GM19372 (cell line): Measurements from ENCODE around the gene MLIP.
"Not testable (repeated sequence)": the region's sequence is repeated elsewhere in the genome, so short reads cannot be mapped to it uniquely, and the experiment has no call there.

Experiments used
- ATAC-seq: cut with Tn5 transposase; IDR thresholded peaks from one replicate; pipeline ENCODE4 v1.9.1; 2021; ENCODE audit warnings: mild to moderate bottlenecking, low read depth, moderate library complexity; ENCODE audit not compliant: unreplicated experiment

MLIP gene

DNA sequence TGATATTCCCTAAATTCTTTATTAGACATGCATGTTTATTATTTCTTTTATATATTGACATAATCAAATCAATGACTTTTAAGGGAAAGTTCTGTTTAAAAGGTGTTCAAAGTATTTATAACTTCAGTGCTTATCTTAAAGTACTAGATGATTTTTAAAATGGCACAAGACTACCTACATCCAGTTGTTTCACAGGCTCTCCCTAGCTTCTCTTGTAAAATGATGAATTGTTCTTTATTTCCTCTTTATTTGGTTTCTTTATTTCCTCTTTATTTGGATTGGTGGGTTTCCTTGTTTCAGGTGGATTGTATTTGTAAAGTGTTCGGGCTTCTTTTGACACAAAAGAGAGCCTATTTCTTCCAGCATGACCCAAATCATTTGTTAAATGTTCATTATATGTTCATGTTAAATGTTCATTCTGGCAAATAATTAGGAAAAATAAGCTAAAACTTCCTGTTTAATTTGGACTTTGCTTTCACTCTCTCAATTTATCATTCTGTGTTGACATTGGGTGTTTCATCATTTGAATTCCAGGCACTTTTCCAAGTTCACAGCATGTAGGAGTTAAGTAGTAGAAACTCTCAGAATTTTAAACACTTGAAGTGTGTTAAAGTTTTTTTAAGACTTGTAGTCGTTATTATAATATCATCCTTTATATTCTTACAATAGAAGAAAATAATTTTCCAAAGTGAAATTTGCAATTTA is 24.6 kb downstream of the MLIP start:
- no peak for ATAC-seq

DNA sequence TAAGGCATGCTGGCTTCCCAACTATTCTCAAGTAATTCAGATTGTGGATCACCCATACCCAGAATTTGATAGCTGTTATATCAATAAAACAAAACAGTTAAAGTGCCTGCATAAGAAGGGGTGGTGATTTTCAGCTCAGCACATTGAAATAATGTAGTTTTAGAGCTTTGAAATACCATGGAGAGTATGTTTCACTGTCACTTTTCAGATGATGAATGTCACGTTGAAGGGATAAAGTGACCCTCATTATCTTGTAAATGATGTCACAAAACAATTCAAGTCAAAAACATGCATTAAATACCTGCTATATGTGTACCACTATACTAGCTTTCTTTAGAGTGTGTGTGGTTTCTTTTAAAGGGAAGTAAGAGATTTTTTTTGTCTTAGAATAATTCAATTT is 27.6 kb downstream of the MLIP start:
- no peak for ATAC-seq

DNA sequence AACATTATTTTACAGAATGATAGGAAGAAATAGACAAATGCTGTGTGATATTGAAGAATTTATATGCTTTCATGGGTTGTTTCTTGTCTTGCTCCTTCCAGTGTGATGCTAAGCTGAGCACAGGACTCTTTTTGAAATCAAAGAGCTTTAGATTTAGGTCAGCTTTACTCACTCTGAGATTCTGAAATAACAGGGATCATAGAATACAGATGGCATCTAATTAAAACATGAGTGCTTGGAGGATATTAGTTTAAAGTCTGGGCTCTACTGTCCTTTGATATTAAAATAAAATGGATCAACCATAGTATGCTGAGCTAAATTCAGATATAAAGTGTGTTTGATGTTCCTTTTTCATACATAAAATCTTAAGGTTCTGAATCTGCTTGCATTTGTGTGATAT is 29.6 kb downstream of the MLIP start:
- no peak for ATAC-seq

DNA sequence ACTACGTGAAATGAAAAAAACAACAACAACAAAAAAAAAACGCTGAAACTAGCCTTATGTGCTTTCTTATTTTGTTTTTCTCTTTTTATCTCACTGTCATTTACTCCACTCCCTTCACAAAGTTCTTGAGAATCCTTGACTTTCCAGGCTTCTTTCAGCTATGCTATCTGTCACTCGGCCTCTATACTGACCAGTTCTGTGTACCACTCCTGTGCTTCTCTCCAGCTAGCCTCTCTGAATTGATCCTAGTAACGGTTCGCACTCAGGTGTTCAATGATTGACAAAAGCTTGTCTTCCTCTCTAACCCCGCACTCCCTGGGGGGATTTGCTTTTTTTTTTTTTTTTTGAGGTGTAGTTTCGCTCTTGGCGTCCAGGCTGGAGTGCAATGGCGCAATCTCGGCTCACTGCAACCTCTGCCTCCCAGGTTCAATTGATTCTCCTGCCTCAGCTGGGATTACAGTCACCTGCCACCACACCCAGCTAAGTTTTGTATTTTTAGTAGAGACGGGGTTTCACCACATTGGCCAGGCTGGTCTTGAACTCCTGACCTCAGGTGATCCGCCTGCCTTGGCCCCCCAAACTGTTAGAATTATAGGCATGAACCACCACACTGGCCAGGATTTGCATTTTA is 31.8 kb downstream of the MLIP start:
- ATAC-seq = no peak

DNA sequence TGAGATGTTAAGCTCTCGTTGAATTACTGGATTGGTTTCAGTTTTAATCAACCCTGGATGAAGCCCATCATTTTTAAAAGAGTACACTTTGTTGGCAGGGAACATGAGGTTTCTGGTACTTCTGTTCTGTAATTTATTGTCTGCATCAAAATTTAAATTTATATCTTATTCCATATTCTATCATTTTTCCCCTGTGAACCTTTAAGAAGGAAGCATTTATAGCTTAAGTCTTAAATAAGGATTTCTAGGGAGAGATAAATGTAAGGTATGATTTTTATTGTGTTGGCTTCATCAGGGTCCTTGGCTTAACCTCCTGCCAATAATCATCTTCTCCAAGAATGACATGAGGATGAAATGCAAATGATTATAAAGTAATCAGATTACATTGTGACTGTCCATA is 40.6 kb downstream of the MLIP start:
- ATAC-seq = no peak

DNA sequence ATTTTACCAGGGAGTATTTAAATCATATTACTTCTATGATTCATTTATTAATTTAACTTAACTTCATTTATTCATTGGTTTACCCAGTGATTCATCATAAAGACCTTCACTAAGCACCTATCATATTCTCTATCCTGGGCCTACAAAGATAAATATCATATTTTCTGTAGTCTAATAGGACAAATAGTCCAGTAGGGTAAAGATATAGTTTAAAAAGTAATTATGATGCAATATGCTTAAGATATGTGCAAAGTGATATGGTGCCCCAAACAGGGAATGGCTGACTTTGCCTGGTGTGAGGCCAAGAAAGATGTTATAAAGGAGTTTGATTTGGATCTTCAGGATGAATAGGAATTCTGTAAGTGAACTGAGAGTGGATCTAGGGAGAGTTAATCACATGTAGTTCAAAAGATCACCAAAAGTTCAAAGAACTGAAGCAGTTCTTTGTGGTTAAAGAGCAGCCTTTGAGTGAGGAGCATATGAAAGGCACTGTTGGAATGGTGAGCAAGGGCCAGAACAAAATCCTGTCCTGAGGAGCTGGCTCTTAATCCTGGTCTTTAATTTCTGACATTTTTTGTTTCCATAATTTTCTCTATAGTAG is 45.5 kb downstream of the MLIP start:
- no peak for ATAC-seq

DNA sequence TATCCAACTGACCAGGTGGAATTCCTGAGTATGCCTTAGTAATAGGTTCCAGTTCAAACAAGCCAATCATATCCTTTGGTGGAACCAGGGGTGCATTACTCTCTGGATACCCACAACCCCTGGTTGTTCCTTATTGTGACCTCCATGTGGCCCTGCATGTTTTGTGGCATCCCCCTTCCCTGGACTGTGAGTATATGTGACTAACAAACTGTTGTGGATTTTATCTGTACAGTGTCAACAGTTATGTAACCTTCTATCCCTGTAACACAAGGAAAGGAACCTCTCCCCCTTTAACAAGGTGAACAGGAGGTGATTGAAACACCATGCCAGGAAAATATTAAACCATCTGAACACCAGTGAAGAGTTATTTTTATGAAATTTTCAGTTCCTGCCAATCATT is 46.2 kb downstream of the MLIP start:
- ATAC-seq = no peak

DNA sequence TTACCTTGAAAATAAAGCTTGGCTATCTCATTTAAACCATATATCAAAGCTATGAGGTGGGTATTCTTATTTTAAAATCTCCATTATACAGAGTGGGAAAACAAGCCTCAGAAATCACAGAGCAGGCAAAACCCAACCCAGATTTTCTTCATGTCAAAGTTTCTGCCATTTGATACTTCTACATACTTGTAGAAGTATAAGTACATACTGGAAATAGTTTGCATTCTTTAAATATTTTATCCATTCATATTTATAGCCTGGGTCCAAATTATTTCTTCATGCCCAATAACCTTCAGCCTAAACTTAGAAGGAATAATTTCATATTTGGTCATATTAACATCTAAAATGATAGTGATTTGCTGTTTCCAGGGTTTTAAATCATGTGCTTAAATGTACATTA is 61.8 kb downstream of the MLIP start:
- no peak for ATAC-seq

DNA sequence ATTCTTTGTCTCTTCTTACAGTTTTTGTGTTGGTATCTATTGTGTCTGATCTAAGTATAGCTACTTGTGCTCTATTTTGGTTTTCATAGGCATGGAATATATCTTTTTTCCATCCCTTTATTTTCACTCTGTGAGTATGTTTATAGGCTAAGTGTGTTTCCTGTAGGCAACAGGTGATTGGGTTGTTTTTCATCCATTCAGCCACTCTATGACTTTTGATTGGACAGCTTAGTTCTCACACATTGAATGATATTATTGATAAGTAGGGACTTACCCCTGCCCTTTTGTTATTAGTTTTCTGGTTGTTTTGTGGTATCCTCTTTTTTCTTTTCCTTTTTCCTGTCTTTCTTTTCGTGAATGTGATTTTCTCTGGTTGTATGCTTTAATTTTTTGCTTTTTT is 67.9 kb downstream of the MLIP start:
- ATAC-seq = no peak

DNA sequence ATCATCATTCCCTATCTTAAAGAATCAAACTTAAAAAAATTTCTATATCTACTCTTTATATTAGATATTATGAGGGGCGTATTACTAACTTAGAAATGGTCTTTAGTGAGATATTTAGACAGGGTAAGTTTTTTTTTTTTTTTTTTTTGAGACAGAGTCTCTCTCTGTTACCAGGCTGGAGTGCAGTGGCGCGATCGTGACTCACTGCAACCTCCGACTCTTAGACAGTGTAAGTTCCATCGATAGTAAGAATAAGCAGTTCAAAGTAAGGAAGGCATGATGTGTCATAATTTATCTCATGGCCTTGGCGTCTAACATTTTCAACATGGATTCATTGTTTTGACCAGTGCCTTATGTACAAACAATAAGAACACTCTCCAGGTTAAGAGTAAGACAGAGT is 72.4 kb downstream of the MLIP start:
- no peak for ATAC-seq

DNA sequence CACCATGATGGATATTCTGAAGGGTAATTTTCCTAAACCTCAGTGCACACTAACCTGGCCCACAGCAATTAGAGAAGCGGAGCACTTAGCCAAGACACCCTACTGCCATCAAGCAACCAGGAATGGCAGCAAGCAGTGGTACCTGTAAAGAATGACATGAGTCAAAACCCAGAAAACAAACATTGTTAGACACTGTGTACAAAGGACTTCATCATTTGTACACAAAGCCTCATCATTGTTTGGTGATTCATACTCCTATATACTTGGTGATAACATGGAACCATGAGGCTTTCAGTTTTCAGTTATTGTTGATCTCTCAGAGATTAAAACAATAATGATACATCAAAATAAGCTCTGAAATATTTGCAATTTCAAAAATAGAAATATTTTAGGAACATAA is 74.6 kb downstream of the MLIP start:
- ATAC-seq = no peak

DNA sequence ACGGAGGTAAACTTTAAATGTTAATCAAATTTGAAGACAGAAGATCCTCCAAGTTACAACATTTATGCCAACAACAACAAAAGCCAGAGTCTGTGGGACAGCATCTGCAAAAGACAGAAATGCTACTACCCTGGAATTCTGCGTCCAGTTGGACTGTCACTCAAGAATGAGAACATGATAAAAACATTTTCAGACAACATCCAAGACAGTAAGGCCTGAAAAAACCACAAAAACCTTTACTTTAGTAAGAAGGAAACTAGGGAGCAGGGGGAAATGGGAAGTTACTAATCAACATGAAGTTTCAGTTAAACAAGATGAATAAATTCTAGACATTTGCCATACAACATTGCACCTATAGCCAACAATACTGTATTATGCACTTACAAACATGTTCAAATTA is 77.6 kb downstream of the MLIP start:
- ATAC-seq = no peak

DNA sequence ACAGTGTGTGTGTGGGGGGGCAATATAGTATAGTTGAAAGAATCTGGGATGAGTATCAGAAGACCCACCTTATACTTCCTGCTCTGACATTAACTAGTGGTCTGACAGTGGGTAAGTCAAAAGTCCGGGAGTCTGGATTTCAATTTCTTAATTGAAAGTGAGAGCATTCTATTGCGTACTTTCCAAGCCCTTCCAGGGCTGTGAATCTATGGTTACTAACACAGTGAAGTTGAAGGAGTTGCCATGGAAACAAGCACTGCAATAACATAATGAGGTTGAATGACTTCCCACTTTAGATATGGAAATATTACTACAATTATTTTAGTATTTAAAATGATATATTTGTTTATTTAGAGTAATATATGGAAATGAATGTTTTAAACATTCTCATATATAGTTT is 80.2 kb downstream of the MLIP start:
- ATAC-seq = no peak

DNA sequence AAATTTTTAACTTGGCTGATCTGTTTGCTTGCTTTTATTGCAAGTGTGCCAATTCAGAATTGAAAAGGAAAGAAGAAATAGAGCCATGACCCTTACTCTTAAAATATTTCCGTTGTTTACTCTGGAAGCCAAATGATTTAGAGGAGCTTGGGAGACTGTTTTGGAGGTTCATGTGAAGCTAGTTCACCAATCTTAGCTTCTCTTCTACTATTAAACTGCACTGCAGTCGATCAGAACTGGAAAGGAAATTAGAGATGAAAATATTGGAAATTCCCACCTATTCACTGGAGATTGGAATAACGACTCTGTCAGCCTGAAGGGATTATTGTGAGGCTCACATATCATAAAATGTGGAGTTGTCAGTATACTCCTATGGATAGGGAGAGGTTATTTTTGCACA is 81.8 kb downstream of the MLIP start:
- no peak for ATAC-seq

DNA sequence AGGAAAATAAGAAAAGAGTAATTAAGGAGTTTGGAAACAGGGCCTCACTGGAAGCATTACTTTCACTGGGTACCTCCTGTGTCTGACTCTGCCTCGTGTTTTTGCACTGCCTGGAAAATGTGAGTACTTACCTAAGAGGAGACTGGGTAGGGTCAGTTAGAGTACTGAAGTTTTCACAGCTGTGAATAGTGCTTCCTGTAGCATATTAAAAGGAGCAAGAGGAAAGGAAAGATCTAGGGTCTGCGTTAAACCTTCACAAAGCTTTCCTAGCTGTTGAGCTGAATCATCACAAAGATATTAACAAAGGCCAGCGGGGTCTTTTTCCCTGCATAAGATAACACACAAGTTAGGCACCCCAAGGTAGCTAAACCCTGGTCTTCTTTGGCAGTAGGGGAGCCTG is 82.3 kb downstream of the MLIP start:
- ATAC-seq = no peak

DNA sequence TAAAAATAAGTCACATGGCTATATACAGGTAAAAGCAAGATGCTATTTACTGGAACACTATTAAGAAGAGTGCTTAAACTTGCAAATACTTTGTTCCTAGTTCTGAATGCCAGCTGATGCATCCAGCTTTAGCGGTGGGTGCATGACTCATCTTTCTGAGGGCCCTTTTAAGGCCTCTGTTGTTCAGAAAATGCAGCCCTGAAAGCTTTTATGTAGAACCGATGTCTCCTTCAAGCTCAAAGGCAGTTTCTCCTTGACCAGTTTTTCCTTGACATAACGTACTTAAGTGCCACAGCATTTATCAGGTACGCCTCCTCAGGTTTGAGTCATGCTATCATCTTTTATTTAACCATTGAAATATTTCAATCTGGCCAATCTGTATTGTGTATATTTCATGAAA is 82.8 kb downstream of the MLIP start:
- no peak for ATAC-seq

DNA sequence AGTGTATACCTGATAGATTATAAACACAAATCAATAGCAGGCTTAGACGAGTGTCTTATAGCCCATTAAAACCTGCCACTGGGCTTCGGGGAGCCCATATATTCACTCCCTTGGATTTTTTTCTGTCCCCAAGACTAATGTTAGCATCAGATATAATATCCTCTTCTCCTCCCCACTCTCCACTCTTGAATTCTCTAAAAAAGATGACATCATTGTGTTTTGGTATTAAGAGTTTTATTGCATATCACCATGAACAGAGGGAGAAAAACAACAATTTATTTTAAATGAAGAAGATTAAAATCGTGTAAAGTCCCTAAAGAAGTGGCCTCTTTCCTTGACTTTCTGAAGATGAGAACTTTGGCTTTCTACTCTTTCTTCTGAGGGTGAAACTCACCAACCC is 84.4 kb downstream of the MLIP start:
- no peak for ATAC-seq

DNA sequence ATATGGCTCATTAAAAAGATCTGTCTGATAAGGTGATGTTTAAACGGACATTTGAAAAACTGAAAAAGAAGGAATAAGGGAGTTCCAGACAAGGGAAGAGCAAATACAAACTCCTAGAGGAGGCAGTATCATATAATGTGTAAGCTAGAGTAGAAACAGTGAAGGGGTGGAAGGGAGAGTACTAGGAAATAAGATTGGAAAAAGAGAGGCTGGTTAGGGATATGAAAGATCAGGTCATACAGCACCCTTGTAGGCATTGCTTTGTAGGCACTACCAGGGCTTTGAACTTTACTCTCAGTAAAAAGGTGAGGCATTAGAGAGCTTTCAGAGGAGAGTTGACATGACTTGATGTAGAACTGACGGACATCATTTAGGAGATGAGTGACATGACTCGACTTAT is 85.7 kb downstream of the MLIP start:
- ATAC-seq = no peak

DNA sequence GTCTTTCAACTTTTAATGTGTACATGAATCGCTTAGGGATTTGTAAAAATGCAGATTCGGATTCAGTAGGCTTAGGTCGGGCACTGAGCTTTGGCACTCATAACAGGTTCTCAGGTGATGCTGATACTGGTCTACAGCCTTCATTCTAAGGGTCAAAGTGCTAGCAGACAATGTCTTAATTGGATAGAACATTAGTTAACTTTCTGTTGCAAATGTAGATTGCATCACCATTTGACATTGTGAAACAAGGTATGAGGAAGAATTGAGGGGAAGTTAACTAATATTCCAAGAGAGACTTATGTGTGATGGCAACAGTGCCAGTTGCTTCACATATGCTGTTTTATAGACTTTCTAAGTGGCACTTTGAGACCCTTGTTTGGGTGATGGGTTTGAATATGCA is 86.9 kb downstream of the MLIP start:
- ATAC-seq = no peak

DNA sequence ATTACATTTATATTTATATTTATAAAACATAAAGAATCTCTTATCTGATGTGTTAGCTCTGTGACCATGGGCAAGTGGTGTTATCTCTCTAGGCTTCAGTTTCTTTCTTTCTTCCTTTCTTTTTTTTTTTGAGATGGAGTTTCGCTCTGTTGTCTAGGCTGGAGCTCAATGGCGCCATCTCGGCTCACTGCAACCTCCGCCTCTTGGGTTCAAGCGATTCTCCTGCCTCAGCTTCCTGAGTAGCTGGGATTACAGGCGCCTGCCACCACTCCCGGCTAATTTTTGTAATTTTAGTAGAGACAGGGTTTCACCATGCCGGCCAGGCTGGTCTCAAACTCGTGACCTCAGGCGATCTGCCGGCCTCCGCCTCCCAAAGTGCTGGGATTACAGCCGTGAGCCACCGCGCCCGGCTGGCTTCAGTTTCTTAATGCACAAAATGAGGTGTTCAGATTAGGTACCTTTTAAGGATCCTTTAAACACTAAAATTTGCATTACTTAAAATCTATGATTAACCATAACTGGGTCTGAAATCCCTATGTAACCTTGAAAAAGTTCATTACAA is 92.3 kb downstream of the MLIP start:
- ATAC-seq = not testable (repeated sequence)

DNA sequence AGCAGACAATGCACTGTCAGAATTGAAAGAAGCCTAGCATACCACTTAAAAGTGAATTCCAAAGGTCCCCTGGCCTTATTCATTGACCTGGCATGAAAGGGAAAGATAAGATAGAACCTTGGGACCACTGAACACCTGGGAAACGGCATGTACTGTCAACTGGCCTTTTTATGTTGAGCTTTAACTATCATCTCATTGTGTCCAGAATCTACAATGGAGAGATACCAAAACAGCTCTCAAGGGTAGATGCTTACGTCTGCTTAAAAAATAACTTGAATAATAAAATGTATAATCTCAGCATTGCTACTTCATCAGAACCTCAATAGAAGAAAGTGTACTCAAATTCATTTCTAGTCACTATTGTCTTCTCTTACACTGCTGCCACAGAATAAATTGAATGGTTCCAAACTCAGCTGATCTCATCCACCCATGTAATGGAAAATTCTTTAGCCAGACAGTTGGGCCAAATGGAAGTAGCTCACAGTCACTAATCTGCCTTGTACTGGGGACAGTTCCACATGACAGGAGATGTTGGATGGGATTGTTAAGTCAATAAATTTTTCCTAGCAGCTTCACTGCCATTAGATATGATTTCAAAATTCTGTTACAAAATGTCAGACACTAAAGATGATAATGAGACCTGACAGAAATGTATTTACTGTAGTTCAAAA is 93.8 kb downstream of the MLIP start:
- ATAC-seq = no peak
